ENCODE results near the gene NXNL2. TPM values are rescaled to one million over a fixed set of nuclear protein-coding genes. Genes with fewer than 3 reads are reported as not detected.

The NXNL2 gene
- total RNA-seq, 2 donors from 2014 or later = 3.9 TPM; not detected in 1

DNA sequence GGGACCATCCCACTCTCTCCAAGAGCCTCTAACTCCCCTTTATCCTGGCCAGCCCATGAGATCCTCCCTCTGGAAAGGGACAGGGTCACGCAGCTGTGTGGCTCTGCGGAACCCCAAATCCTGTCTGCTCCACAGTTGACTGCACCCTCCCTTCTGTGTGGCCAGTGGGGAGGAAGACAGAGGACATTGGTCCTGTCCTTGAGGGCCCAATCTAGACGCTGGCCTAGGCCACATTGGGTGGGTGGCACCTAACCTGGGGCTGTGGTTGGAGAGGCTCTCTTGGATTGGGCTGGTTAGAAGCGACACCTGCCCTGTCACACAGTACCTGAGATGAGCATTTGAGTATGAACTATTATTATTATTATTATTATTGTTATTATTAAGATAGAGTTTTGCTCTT, 12.6 kb upstream of the NXNL2 start:
- TF ChIP-seq, protein P1, sequence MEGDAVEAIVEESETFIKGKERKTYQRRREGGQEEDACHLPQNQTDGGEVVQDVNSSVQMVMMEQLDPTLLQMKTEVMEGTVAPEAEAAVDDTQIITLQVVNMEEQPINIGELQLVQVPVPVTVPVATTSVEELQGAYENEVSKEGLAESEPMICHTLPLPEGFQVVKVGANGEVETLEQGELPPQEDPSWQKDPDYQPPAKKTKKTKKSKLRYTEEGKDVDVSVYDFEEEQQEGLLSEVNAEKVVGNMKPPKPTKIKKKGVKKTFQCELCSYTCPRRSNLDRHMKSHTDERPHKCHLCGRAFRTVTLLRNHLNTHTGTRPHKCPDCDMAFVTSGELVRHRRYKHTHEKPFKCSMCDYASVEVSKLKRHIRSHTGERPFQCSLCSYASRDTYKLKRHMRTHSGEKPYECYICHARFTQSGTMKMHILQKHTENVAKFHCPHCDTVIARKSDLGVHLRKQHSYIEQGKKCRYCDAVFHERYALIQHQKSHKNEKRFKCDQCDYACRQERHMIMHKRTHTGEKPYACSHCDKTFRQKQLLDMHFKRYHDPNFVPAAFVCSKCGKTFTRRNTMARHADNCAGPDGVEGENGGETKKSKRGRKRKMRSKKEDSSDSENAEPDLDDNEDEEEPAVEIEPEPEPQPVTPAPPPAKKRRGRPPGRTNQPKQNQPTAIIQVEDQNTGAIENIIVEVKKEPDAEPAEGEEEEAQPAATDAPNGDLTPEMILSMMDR (IDR thresholded peaks at IDR 0.05) = no peak
- TF ChIP-seq POLR2A (IDR thresholded peaks at IDR 0.05) = no peak

DNA sequence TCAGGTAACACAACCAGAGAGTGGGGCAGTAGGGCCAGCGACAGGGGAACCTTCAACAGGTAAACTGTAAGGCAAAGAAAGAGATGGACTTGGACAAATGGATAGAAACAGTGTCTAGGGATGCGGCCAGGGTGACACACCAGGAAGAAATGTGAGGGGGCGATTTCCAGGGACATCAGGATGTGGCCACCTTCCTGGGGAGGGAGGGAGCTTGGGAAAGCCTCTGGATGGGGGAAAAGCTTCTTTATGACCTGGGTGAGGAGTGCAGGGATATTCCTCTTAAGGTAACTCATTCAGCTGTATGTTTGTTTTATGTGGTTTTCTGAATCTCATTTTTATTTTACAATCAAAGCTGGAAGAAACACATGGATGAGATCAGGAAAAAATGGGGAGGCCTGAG, 11.9 kb upstream of the NXNL2 start:
- TF ChIP-seq POLR2A (IDR thresholded peaks at IDR 0.05) = no peak
- TF ChIP-seq, protein P1 (IDR thresholded peaks at IDR 0.05) = no peak
- Histone ChIP-seq H3K4me3 (no peak overlapping the region), H3K4me1 (no peaks in the 10 kb centered on the region), H3K36me3 (replicated peaks in 1 of 2; ENCODE audit: insufficient read depth in 1 of 2, low read depth in 2 of 2) (no peaks in the 10 kb centered on the region), H3K27ac (no peak overlapping the region), H3K27me3 (no peaks in the 10 kb centered on the region), H3K9me3 (no peaks in the 10 kb centered on the region)
- ATAC-seq (no peak), DNase-seq (no peak)
- 67 to 74% methylated on average over 3 of the region's 3 CpGs for WGBS, 2 donors
- intact Hi-C loops (cut with DNase I) = no loop called here

More for the DNA sequence above, 12.6 kb upstream of the NXNL2 start:
- 84 to 98% methylated on average over 3 to 4 of the region's 4 CpGs for WGBS, 2 donors
- intact Hi-C loops (cut with DNase I) = no loop called here
- no peaks in the 10 kb centered on the region for H3K36me3 ChIP-seq (replicated peaks in 1 of 2; ENCODE audit: insufficient read depth in 1 of 2, low read depth in 2 of 2)
- H3K27ac ChIP-seq = no peak overlapping the region
- DNase-seq (no peak), ATAC-seq (no peak)
- no peaks in the 10 kb centered on the region for H3K4me1 ChIP-seq
- H3K9me3 ChIP-seq = no peaks in the 10 kb centered on the region
- no peaks in the 10 kb centered on the region for H3K27me3 ChIP-seq
- no peak overlapping the region for H3K4me3 ChIP-seq

DNA sequence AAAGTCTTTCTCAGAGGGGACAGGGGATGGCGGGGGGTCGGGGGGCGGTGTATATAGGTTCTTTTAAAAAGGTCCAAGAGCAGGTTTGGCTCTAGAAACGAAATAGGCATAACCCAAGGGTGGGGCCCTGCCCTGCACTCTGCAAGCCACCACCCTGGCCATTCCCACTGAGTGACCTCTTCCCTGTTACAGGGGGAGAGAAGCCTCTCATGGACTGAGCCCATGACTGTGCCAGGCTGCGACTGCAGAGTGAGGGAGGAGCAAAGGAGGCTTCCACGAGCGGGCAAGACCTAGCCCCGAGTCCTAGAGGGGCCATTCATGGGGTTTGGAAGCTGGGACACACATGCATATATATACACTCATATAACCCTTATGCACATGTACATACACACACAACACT, 10.1 kb upstream of the NXNL2 start:
- no peak for TF ChIP-seq POLR2A (IDR thresholded peaks at IDR 0.05)
- TF ChIP-seq, protein P1 (IDR thresholded peaks at IDR 0.05) = no peak
- intact Hi-C loops (cut with DNase I) = no loop called here
- no peaks in the 10 kb centered on the region for H3K9me3 ChIP-seq
- no peak overlapping the region for H3K27ac ChIP-seq
- H3K4me3 ChIP-seq = no peak overlapping the region
- peaks cover 16% of the 10 kb centered on the region for H3K4me1 ChIP-seq
- H3K36me3 ChIP-seq (replicated peaks in 1 of 2; ENCODE audit: insufficient read depth in 1 of 2, low read depth in 2 of 2) = no peaks in the 10 kb centered on the region
- 79 to 82% methylated on average over 8 of the region's 8 CpGs for WGBS, 2 donors
- DNase-seq = no peak
- ATAC-seq = no peak
- H3K27me3 ChIP-seq = no peaks in the 10 kb centered on the region

- H3K27ac ChIP-seq = no peak overlapping the region
- intact Hi-C loops (cut with DNase I) = no loop called here
- H3K27me3 ChIP-seq = no peaks in the 10 kb centered on the region
- H3K4me1 ChIP-seq = peaks cover 32% of the 10 kb centered on the region
- no peak overlapping the region for H3K4me3 ChIP-seq
- no peak for TF ChIP-seq POLR2A (IDR thresholded peaks at IDR 0.05)
- TF ChIP-seq, protein P1 (IDR thresholded peaks at IDR 0.05) = no peak
- H3K9me3 ChIP-seq = no peaks in the 10 kb centered on the region
- H3K36me3 ChIP-seq (replicated peaks in 1 of 2; ENCODE audit: insufficient read depth in 1 of 2, low read depth in 2 of 2) = no peaks in the 10 kb centered on the region
- DNase-seq = no peak
- no peak for ATAC-seq
- 62 to 66% methylated on average over 7 of the region's 7 CpGs for WGBS, 2 donors
These were observed 7.4 kb upstream of the NXNL2 start for GRCh38 chr9:88527618-88528017.

GRCh38 chr9:88528080-88528790, 6.7 kb upstream of the NXNL2 start:
- DNase-seq = no peak
- TF ChIP-seq POLR2A (IDR thresholded peaks at IDR 0.05) = no peak
- TF ChIP-seq, protein P1 (IDR thresholded peaks at IDR 0.05) = no peak
- H3K27ac ChIP-seq = peak overlapping the region in 2 of 4 donors; percentile 36 to 77
- H3K9me3 ChIP-seq = no peaks in the 10 kb centered on the region
- ATAC-seq = no peak
- WGBS, 2 donors = 70 to 75% methylated on average over 4 to 6 of the region's 6 CpGs
- peaks cover 34% of the 10 kb centered on the region for H3K4me1 ChIP-seq
- no peak overlapping the region for H3K4me3 ChIP-seq
- H3K27me3 ChIP-seq = no peaks in the 10 kb centered on the region
- intact Hi-C loops (cut with DNase I) = no loop called here
- H3K36me3 ChIP-seq (replicated peaks in 1 of 2; ENCODE audit: insufficient read depth in 1 of 2, low read depth in 2 of 2) = no peaks in the 10 kb centered on the region

Data from body of pancreas (tissue), 4 donors.